Subcutaneous adipose tissue (tissue), 4 donors: Measurements from ENCODE around the gene GBF1. TPM values are rescaled to one million over a fixed set of nuclear protein-coding genes. Genes with fewer than 3 reads are reported as not detected.

Experiments used
- total RNA-seq, 4 donors: library from RNA; depleted of rRNA; stranded (reverse); fragments of >200 nt; gene quantifications; one replicate each; pipeline ENCODE4 v1.1.0, GENCODE V29; 2016
- TF ChIP-seq, protein P1 (sequence below): fragments of 450-650 bp; IDR thresholded peaks from one replicate; pipeline ENCODE4 v1.5.1; 2016; ENCODE audit warnings: low read depth, mild to moderate bottlenecking, control low read depth, antibody characterized with exemption, moderate library complexity

GBF1 gene
- total RNA-seq, 4 donors from 2014 or later = 21.6 to 34.3 (median 24.0) TPM

DNA sequence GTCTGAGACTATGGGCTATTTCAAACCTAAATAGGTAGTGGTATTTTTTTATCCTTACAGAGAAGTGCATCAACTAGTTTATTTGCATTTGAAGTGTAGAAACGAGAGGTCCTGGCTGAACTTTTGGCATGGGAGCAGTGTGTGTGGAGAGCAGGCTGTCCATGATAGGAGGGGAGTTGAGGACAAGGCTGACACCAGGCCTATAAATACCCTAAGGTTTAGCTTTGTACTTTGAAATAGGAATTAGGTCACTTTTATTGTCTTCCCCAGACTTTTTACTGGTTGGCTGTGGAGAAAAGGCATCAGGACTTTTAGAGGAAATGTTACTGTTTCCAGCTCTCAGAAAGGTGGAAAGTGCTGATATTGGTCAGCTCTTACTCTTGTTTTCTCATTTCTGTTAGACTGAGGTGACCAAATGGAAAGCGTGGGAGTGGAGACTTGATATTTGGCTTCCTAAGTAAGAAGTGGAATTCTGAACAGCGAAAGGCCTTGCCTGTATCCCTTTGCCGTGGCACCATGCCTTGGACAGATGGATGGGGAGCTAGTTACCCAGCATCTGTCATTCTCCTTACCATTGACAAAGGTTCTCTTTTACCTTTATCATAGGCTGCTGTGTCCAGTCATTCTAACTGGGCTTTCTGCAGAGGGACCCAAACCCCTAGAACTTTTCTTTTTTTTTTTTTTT lies 46.0 kb downstream of the GBF1 start:
- TF ChIP-seq, protein P1, sequence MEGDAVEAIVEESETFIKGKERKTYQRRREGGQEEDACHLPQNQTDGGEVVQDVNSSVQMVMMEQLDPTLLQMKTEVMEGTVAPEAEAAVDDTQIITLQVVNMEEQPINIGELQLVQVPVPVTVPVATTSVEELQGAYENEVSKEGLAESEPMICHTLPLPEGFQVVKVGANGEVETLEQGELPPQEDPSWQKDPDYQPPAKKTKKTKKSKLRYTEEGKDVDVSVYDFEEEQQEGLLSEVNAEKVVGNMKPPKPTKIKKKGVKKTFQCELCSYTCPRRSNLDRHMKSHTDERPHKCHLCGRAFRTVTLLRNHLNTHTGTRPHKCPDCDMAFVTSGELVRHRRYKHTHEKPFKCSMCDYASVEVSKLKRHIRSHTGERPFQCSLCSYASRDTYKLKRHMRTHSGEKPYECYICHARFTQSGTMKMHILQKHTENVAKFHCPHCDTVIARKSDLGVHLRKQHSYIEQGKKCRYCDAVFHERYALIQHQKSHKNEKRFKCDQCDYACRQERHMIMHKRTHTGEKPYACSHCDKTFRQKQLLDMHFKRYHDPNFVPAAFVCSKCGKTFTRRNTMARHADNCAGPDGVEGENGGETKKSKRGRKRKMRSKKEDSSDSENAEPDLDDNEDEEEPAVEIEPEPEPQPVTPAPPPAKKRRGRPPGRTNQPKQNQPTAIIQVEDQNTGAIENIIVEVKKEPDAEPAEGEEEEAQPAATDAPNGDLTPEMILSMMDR = no peak

DNA sequence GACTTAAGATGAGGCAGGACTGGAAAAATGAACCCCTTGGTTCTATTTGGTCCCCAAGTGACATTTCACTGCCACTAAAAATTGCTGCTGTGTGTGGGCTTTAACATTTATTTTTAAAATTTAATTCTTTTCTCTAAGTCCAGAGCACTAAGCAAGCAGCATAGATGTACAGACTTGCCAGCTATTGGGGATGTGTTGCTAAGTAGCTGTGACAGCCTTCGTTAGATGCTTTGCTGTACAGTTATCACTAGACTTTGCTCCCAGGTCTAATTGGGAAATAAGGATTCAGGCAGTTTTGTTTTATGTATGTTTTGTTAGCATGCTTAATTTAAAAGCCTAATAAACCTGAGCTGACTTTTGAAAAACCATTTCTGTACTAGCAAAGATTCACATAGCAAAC lies 51.8 kb downstream of the GBF1 start:
- TF ChIP-seq, protein P1 = no peak

GRCh38 chr10:102298899-102299298 lies 53.6 kb downstream of the GBF1 start:
- TF ChIP-seq, protein P1 = no peak

DNA sequence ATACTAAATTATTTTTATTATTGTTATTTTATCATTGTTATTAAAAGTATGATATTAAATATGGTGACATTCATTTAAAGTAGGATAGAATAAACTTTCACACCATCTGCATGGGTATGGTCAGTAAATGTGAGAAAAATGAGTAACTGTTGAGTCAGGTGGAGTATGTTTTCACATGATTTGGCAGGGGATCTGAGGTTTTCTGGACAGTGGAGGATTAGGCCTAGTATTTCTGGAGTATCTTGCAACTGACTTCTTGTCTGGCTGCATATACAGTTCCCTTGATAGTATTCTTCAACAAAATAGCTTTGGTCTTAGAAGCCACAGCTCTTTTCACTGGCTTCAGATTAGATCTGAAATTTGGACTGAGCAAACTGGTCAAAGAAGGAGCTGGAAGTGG lies 54.5 kb downstream of the GBF1 start:
- TF ChIP-seq, protein P1 = no peak

GRCh38 chr10:102300278-102300843 lies 55.0 kb downstream of the GBF1 start:
- TF ChIP-seq, protein P1 = no peak

DNA sequence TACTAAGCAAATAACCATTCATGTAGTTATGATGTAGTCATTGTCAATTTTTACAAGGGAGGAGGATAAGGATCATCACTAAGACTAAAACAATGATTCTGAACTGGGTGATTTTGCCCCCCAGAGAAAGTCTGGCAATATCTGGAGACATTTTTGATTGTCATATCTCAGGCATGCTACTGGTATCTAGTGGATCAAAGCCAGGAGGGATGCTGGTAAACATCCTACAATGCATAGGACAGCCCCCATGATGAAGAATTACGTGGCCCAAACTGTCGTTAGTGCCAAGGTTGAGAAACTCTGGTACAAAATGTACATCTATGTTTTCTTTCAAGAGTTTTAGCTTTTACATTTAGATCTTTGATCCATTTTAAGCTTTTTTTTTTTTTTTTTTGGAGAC lies 57.3 kb downstream of the GBF1 start:
- TF ChIP-seq, protein P1 = no peak

DNA sequence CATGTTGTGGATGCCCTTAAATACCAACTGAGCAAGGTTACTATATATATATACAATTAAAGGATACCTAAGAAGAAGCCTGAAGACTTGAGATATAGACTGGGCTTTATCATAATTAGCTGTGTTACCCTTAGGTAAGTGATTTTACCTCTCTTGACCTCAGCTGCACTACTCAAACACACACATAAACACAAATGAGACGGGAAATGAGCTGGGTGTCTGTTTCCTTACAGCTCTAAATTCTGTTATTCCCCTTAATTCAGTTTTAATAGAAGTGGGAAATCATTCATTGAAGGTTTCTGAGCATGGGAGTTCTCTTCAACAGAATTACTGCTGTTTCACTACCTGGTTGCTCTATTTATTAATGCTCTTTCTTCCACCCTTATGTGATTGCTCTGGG lies 60.7 kb downstream of the GBF1 start:
- TF ChIP-seq, protein P1 = no peak
